ENCODE results near the gene PC.

- TF ChIP-seq CTCF (optimal IDR thresholded peaks at IDR 0.05 in 1 of 3, IDR thresholded peaks at IDR 0.05 in 1 of 3, conservative IDR thresholded peaks at IDR 0.05 in 1 of 3; ENCODE audit: extremely low read depth in 1 of 3, insufficient read depth in 2 of 3, low read length in 3 of 3) (no peak), EZH2 (IDR thresholded peaks at IDR 0.05; ENCODE audit: low read length) (no peak)
These were observed 8.2 kb upstream of the PC start for GRCh38 chr11:66966351-66966750.
